ENCODE results near the gene KRT81. TPM values are rescaled to one million over a fixed set of nuclear protein-coding genes. Genes with fewer than 3 reads are reported as not detected.

Gene KRT81
- total RNA-seq, 1 experiment from 2014 or later = 2.5 TPM

- H3K9me2 ChIP-seq (ENCODE audit: insufficient read depth) = no peaks in the 10 kb centered on the region
- peak overlapping the region; percentile 100 for H3K27ac ChIP-seq
- no peaks in the 10 kb centered on the region for H3K36me3 ChIP-seq (ENCODE audit: low read depth)
- no peaks in the 10 kb centered on the region for H4K20me1 ChIP-seq (ENCODE audit: insufficient read depth)
- TF ChIP-seq, protein P1, sequence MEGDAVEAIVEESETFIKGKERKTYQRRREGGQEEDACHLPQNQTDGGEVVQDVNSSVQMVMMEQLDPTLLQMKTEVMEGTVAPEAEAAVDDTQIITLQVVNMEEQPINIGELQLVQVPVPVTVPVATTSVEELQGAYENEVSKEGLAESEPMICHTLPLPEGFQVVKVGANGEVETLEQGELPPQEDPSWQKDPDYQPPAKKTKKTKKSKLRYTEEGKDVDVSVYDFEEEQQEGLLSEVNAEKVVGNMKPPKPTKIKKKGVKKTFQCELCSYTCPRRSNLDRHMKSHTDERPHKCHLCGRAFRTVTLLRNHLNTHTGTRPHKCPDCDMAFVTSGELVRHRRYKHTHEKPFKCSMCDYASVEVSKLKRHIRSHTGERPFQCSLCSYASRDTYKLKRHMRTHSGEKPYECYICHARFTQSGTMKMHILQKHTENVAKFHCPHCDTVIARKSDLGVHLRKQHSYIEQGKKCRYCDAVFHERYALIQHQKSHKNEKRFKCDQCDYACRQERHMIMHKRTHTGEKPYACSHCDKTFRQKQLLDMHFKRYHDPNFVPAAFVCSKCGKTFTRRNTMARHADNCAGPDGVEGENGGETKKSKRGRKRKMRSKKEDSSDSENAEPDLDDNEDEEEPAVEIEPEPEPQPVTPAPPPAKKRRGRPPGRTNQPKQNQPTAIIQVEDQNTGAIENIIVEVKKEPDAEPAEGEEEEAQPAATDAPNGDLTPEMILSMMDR (conservative IDR thresholded peaks at IDR 0.05) = no peak
- no peak for TF ChIP-seq EZH2 (IDR thresholded peaks at IDR 0.05; ENCODE audit: low read depth)
- intact Hi-C loops (cut with micrococcal nuclease; ENCODE audit: unreplicated experiment) = loop anchor here (1.0 to 5.0 kb wide), 9 partner anchors 27 to 693 kb away; no protein-coding TSS in a partner anchor
- H3K4me2 ChIP-seq = peak overlapping the region; percentile 100
- peak; percentile 65 to 84 for DNase-seq
- no peaks in the 10 kb centered on the region for H3K79me2 ChIP-seq (ENCODE audit: low read depth)
- peak overlapping the region; percentile 78; the same call in 1 of the 2 replicates for H3K4me3 ChIP-seq
- ChIA-PET POLR2A (ENCODE audit: unreplicated experiment) (interaction anchor here (0.5 to 4.0 kb wide), 22 partner anchors 16 to 899 kb away, joined by 3 to 51 read pairs (median 4); partner anchors contain the start of gene KRT80), CTCF (interaction anchor here (0.6 to 3.7 kb wide), 15 partner anchors 14 to 606 kb away, joined by 3 to 23 read pairs (median 4); partner anchors contain the start of gene KRT7)
- peaks cover 47% of the 10 kb centered on the region for H3F3A ChIP-seq (ENCODE audit: insufficient read depth, low read depth)
- H3K27me3 ChIP-seq (ENCODE audit: insufficient read depth, low read depth) = no peaks in the 10 kb centered on the region
- no peak overlapping the region for H2AFZ ChIP-seq
- BruUV-seq (replicated peaks) = TSS peak; percentile 90
- peaks cover 69% of the 10 kb centered on the region for H3K4me1 ChIP-seq (replicated peaks; ENCODE audit: insufficient read depth)
- no peaks in the 10 kb centered on the region for H3K9me3 ChIP-seq (ENCODE audit: insufficient read depth, low read depth)
Observed at GRCh38 chr12:52279422-52280318, 11.7 kb downstream of the KRT81 start.

- intact Hi-C loops (cut with micrococcal nuclease; ENCODE audit: unreplicated experiment) = loop anchor here (2.0 kb wide), 2 partner anchors 26 to 34 kb away; no protein-coding TSS in a partner anchor
- BruUV-seq (replicated peaks) = no TSS peak
- no peaks in the 10 kb centered on the region for H3K9me2 ChIP-seq (ENCODE audit: insufficient read depth)
Observed at GRCh38 chr12:52278575-52279421, 12.5 kb downstream of the KRT81 start.

More at GRCh38 chr12:52278575-52279421, 12.5 kb downstream of the KRT81 start:
- Histone ChIP-seq H2AFZ (no peak overlapping the region; the same call in 1 of the 2 replicates), H3K4me3 (peak overlapping the region; percentile 78), H3K9me3 (ENCODE audit: insufficient read depth, low read depth) (no peaks in the 10 kb centered on the region), H3K27ac (peak overlapping the region; percentile 100), H3K79me2 (ENCODE audit: low read depth) (no peaks in the 10 kb centered on the region), H3K36me3 (ENCODE audit: low read depth) (no peaks in the 10 kb centered on the region), H4K20me1 (ENCODE audit: insufficient read depth) (no peaks in the 10 kb centered on the region), H3K27me3 (ENCODE audit: insufficient read depth, low read depth) (no peaks in the 10 kb centered on the region), H3F3A (ENCODE audit: insufficient read depth, low read depth) (peaks cover 46% of the 10 kb centered on the region), H3K4me1 (replicated peaks; ENCODE audit: insufficient read depth) (peaks cover 61% of the 10 kb centered on the region), H3K4me2 (peak overlapping the region; percentile 100)
- TF ChIP-seq EZH2 (IDR thresholded peaks at IDR 0.05; ENCODE audit: low read depth) = no peak
- TF ChIP-seq, protein P1 (conservative IDR thresholded peaks at IDR 0.05) = peak; percentile 95
- POLR2A ChIA-PET (ENCODE audit: unreplicated experiment) = interaction anchor here (0.5 to 4.0 kb wide), 18 partner anchors 17 to 898 kb away, joined by 3 to 51 read pairs (median 6); no protein-coding TSS in a partner anchor
- CTCF ChIA-PET = interaction anchor here (0.6 to 3.7 kb wide), 21 partner anchors 13 to 667 kb away, joined by 3 to 23 read pairs (median 4); partner anchors contain the start of gene KRT7
- peak; percentile 83 to 86 for DNase-seq

Measured in PC-9 (cell line).